GM23338 (cell line): ENCODE measurements around the gene EGR2.

ENCODE experiments used
- CTCF ChIP-seq, 2 experiments: fragments of 200-600 bp in 1 of 2; sonication (generic) in 1 of 2; conservative IDR thresholded peaks; 2 replicates each; pipeline versions ENCODE4 v1.5.1 to v1.6.1; 2016 to 2017; ENCODE audit warnings: antibody characterized with exemption in 2 of 2, low read depth in 2 of 2, mild to moderate bottlenecking in 2 of 2, moderate library complexity in 1 of 2
- POLR2AphosphoS5 ChIP-seq: IDR thresholded peaks from 2 replicates; pipeline ENCODE4 v1.6.1; 2016; ENCODE audit warnings: antibody characterized with exemption, low read depth

GRCh38 chr10:62810156-62810902, 5.8 kb downstream of the EGR2 start:
- no peak for TF ChIP-seq CTCF (conservative IDR thresholded peaks at IDR 0.05; ENCODE audit: low read depth in 2 of 2)
- TF ChIP-seq POLR2AphosphoS5 = no peak
